ENCODE data around the gene RPS27.

GRCh38 chr1:153976819-153977249 lies 13.7 kb upstream of the RPS27 start:
- TF ChIP-seq CTCF (IDR thresholded peaks at IDR 0.05) (no peak), POLR2AphosphoS5 (IDR thresholded peaks at IDR 0.05) (no peak), POLR2A (IDR thresholded peaks at IDR 0.05) (no peak)

Data from prostate gland (tissue), 2 donors.